H1 (cell line): ENCODE measurements around the gene CCS. TPM values are rescaled to one million over a fixed set of nuclear protein-coding genes. Genes with fewer than 3 reads are reported as not detected.

Experiments used
- CTCF ChIA-PET: fragments of 300-600 bp; sonication (Branson Sonifier 250); formaldehyde crosslinking; loops from one replicate; lab custom pipeline; 2021; ENCODE audit not compliant: partially characterized antibody; lab: Charles Lee
- POLR2A ChIA-PET: fragments of 300-600 bp; sonication (Branson Sonifier 250); formaldehyde crosslinking; loops from one replicate; lab custom pipeline; 2021; ENCODE audit warnings: inconsistent platforms; ENCODE audit not compliant: partially characterized antibody; lab: Charles Lee
- DNase-seq, 2 experiments: peaks; one replicate each; pipeline versions ENCODE4 v3.0.0 to v3.0.0-alpha.2; 2010 to 2022; ENCODE audit warnings: low spot score in 2 of 2, low read depth in 1 of 2, mixed read lengths in 1 of 2
- FAIRE-seq: peaks from 2 replicates; lab custom pipeline; 2011; peaks lifted over from hg19 to GRCh38; lab: Jason Lieb, UNC
- H2AFZ ChIP-seq: 2 replicates; pipeline ENCODE4 v1.8.1; 2012; ENCODE audit warnings: low read length, inconsistent platforms
- H2AK5ac ChIP-seq: 2 replicates; pipeline ENCODE4 v1.6.1; 2013; ENCODE audit warnings: low read depth, low read length
- H2BK120ac ChIP-seq: replicated peaks from 2 replicates; pipeline ENCODE3; 2013; ENCODE audit warnings: low read depth, low read length, inconsistent platforms
- H2BK12ac ChIP-seq: 2 replicates; pipeline ENCODE4 v1.6.1; 2013; ENCODE audit warnings: low read depth, low read length
- H2BK15ac ChIP-seq: 2 replicates; pipeline ENCODE4 v1.6.1; 2013; ENCODE audit warnings: low read length
- H2BK20ac ChIP-seq: 2 replicates; pipeline ENCODE4 v1.6.1; 2013; ENCODE audit warnings: low read length
- H2BK5ac ChIP-seq: 2 replicates; pipeline ENCODE4 v1.6.1; 2013; ENCODE audit warnings: low read depth, low read length
- H3K14ac ChIP-seq: 2 replicates; pipeline ENCODE4 v1.6.1; 2013; ENCODE audit warnings: inconsistent platforms; ENCODE audit not compliant: insufficient read length
- H3K18ac ChIP-seq: 2 replicates; pipeline ENCODE4 v1.6.1; 2013; ENCODE audit warnings: low read length; ENCODE audit errors: extremely low read depth
- H3K23ac ChIP-seq: 2 replicates; pipeline ENCODE4 v1.6.1; 2013; ENCODE audit warnings: inconsistent platforms; ENCODE audit not compliant: insufficient read length
- H3K23me2 ChIP-seq: 2 replicates; pipeline ENCODE4 v1.6.1; 2013; ENCODE audit warnings: low read depth, low read length
- H3K27ac ChIP-seq: 2 replicates; pipeline ENCODE4 v1.6.1; 2011; ENCODE audit warnings: low read depth, low read length, inconsistent platforms
- H3K27me3 ChIP-seq, 4 experiments: replicated peaks in 1 of 4; 1 replicate in 1 of 4; 2 replicates in 3 of 4; pipeline versions ENCODE4 v1.6.1 to v1.8.1; 2011 to 2013; ENCODE audit warnings: low read length in 3 of 4, mild to moderate bottlenecking in 3 of 4, inconsistent platforms in 2 of 4, mixed read lengths in 2 of 4, moderate library complexity in 1 of 4; ENCODE audit not compliant: control insufficient read depth in 3 of 4, insufficient read depth in 3 of 4; ENCODE audit errors: extremely low read depth in 1 of 4
- H3K36me3 ChIP-seq, 4 experiments: 2 replicates each; pipeline versions ENCODE4 v1.6.1 to v1.8.1; 2011 to 2013; ENCODE audit warnings: mild to moderate bottlenecking in 4 of 4, low read length in 3 of 4, moderate library complexity in 2 of 4, control low read depth in 1 of 4, inconsistent platforms in 1 of 4; ENCODE audit not compliant: insufficient read depth in 4 of 4, control insufficient read depth in 2 of 4
- H3K4ac ChIP-seq: replicated peaks from 2 replicates; pipeline ENCODE3; 2013; ENCODE audit warnings: low read length, low read depth, mixed read lengths, inconsistent platforms; ENCODE audit not compliant: insufficient read length
- H3K4me1 ChIP-seq, 4 experiments: replicated peaks in 1 of 4; 1 replicate in 1 of 4; 2 replicates in 3 of 4; pipeline versions ENCODE4 v1.6.1 to v1.8.1; 2011 to 2013; ENCODE audit warnings: low read length in 3 of 4, inconsistent platforms in 2 of 4, mixed read lengths in 1 of 4; ENCODE audit not compliant: insufficient read depth in 4 of 4, control insufficient read depth in 3 of 4
- H3K4me2 ChIP-seq, 2 experiments: 2 replicates each; pipeline versions ENCODE4 v1.6.1 to v1.8.1; 2011 to 2013; ENCODE audit warnings: low read depth in 2 of 2, low read length in 2 of 2, control low read depth in 1 of 2, inconsistent platforms in 1 of 2, mild to moderate bottlenecking in 1 of 2; ENCODE audit not compliant: insufficient read depth in 1 of 2
- H3K4me3 ChIP-seq, 4 experiments: fragments of 200-600, 300-600 bp in 1 of 4; sonication (generic), shearing (Covaris generic), sonication (Bioruptor Twin) in 1 of 4; 2 replicates each; pipeline versions ENCODE4 v1.5.1 to v1.8.1; 2011 to 2016; ENCODE audit warnings: low read length in 4 of 4, low read depth in 3 of 4, control low read depth in 2 of 4, inconsistent platforms in 2 of 4, mild to moderate bottlenecking in 2 of 4, mixed read lengths in 1 of 4, moderate library complexity in 1 of 4; ENCODE audit not compliant: insufficient read depth in 2 of 4; ENCODE audit errors: extremely low read depth in 1 of 4
- H3K56ac ChIP-seq: replicated peaks from 2 replicates; pipeline ENCODE3; 2013; ENCODE audit warnings: low read depth, mild to moderate bottlenecking, mixed read lengths, low read length, inconsistent platforms; ENCODE audit not compliant: insufficient read length
- H3K79me1 ChIP-seq: 2 replicates; pipeline ENCODE4 v1.6.1; 2013; ENCODE audit warnings: low read depth, low read length, control low read depth
- H3K79me2 ChIP-seq, 2 experiments: 2 replicates each; pipeline versions ENCODE4 v1.6.1 to v1.8.1; 2012 to 2013; ENCODE audit warnings: low read length in 2 of 2, mild to moderate bottlenecking in 2 of 2, inconsistent platforms in 1 of 2; ENCODE audit not compliant: insufficient read depth in 2 of 2, control insufficient read depth in 1 of 2
- H3K9ac ChIP-seq, 4 experiments: replicated peaks in 1 of 4; 1 replicate in 1 of 4; 2 replicates in 3 of 4; pipeline versions ENCODE4 v1.6.1 to v1.8.1; 2011 to 2013; ENCODE audit warnings: low read depth in 3 of 4, low read length in 3 of 4, control low read depth in 2 of 4, mild to moderate bottlenecking in 2 of 4, moderate library complexity in 2 of 4, inconsistent platforms in 1 of 4; ENCODE audit errors: extremely low read depth in 1 of 4
- H3K9me3 ChIP-seq, 2 experiments: 2 replicates each; pipeline versions ENCODE4 v1.6.1 to v1.8.1; 2012 to 2013; ENCODE audit warnings: mild to moderate bottlenecking in 2 of 2, moderate library complexity in 2 of 2, control low read depth in 1 of 2, inconsistent platforms in 1 of 2, low read depth in 1 of 2, low read length in 1 of 2, mixed read lengths in 1 of 2; ENCODE audit not compliant: insufficient read depth in 2 of 2
- H4K20me1 ChIP-seq, 2 experiments: replicated peaks in 1 of 2; 2 replicates each; pipeline versions ENCODE3 to v1.8.1; 2011 to 2013; ENCODE audit warnings: inconsistent platforms in 2 of 2, low read length in 2 of 2, mild to moderate bottlenecking in 1 of 2; ENCODE audit not compliant: insufficient read depth in 2 of 2, control insufficient read depth in 1 of 2
- H4K5ac ChIP-seq: 2 replicates; pipeline ENCODE4 v1.6.1; 2013; ENCODE audit warnings: low read length, low read depth, mixed read lengths, inconsistent platforms; ENCODE audit not compliant: insufficient read length
- H4K8ac ChIP-seq: 2 replicates; pipeline ENCODE4 v1.8.0; 2013; ENCODE audit warnings: mild to moderate bottlenecking, moderate library complexity, low read length, inconsistent platforms; ENCODE audit not compliant: insufficient read depth; ENCODE audit errors: extremely low read depth
- H4K91ac ChIP-seq: replicated peaks from 2 replicates; pipeline ENCODE3; 2013; ENCODE audit warnings: low read length, mixed read lengths, inconsistent platforms; ENCODE audit not compliant: insufficient read length
- EGR1 ChIP-seq: IDR thresholded peaks from 2 replicates; pipeline ENCODE4 v1.6.1; 2011; ENCODE audit warnings: low read depth, low read length, borderline replicate concordance
- POLR2A ChIP-seq, 2 experiments: IDR thresholded peaks; 1 replicate in 1 of 2; 2 replicates in 1 of 2; pipeline ENCODE4 v1.6.1; 2011; ENCODE audit warnings: low read depth in 2 of 2, low read length in 2 of 2, mild to moderate bottlenecking in 2 of 2; ENCODE audit errors: control extremely low read depth in 1 of 2
- whole genome bisulfite sequencing, 2 experiments: shearing (Covaris generic) in 1 of 2; methylation state at CpG; one replicate each; pipeline versions ENCODE4 v1.1.6 to v1.1.7; 2013 to 2015; ENCODE audit warnings: low lambda C conversion rate in 2 of 2, mixed read lengths in 2 of 2, inconsistent platforms in 1 of 2, low coverage in 1 of 2, missing lambda C conversion rate in 1 of 2; ENCODE audit not compliant: insufficient replicate concordance in 2 of 2, insufficient coverage in 1 of 2, insufficient read length in 1 of 2; ENCODE audit errors: extremely low coverage in 1 of 2, missing lambda C conversion rate in 1 of 2; 5-methylcytosine and 5-hydroxymethylcytosine counted together
- polyA plus RNA-seq, 7 experiments: library from polyadenylated mRNA; depleted of rRNA in 3 of 7; stranded (reverse) in 5 of 7; unstranded in 2 of 7; fragments of >200 nt in 5 of 7; fragments of 200-250 nt in 2 of 7; gene quantifications; 1 replicate in 5 of 7; 2 replicates in 1 of 7; 4 replicates in 1 of 7; pipeline versions ENCODE4 v1.2.1 to v1.2.3, GENCODE V29; 2011 to 2013; ENCODE audit warnings: missing spikeins in 2 of 7, mixed read lengths in 2 of 7
- total RNA-seq: library from RNA; stranded (reverse); fragmentation: NEBNext Ultra II Directional; extraction: Animal tissue kit (Norgen Biotek cat#: 25700); gene quantifications from 2 replicates; pipeline ENCODE4 v1.2.1, GENCODE V29; 2021

The CCS gene
- total and polyA plus RNA-seq, 2 of the 8 experiments (the other 6 are each of a cell fraction or from before 2014, with no cell fraction given): 37.1 to 37.7 TPM

- Histone ChIP-seq H2BK15ac (no peak overlapping the region), H2AK5ac (no peak overlapping the region), H2BK120ac (no peak overlapping the region), H3K79me2 (no peaks in the 10 kb centered on the region), H3K4me3 (no peak overlapping the region), H3K14ac (no peak overlapping the region), H3K36me3 (peaks cover 14 to 35% (median 23%) of the 10 kb centered on the region in 4 experiments; a peak in 7 of 8 replicates), H4K5ac (no peak overlapping the region), H3K23ac (no peak overlapping the region), H3K23me2 (no peaks in the 10 kb centered on the region), H2BK20ac (no peak overlapping the region), H4K20me1 (peaks cover 0 to 4% of the 10 kb centered on the region in 2 experiments), H3K27me3 (no peaks in the 10 kb centered on the region), H4K91ac (no peak overlapping the region), H3K4me2 (no peak overlapping the region), H2BK12ac (no peak overlapping the region), H3K27ac (no peak overlapping the region), H3K56ac (no peak overlapping the region), H3K9ac (no peak overlapping the region), H2BK5ac (no peak overlapping the region), H3K79me1 (peaks cover 3% of the 10 kb centered on the region; the same call in 1 of the 2 replicates), H2AFZ (no peak overlapping the region), H3K9me3 (no peaks in the 10 kb centered on the region), H3K18ac (no peak overlapping the region), H3K4ac (no peak overlapping the region), H4K8ac (no peak overlapping the region), H3K4me1 (no peaks in the 10 kb centered on the region)
- DNase-seq: no peak
- 95% methylated on average over 4 of the region's 4 CpGs; no CpG with 5 or more reads in 1 of the 2 experiments for WGBS, 2 experiments
- CTCF ChIA-PET: interaction anchor here (0.6 to 1.9 kb wide), 4 partner anchors 9 to 59 kb away, joined by 3 to 8 read pairs (median 6); no protein-coding TSS in a partner anchor
- no peak for FAIRE-seq
- POLR2A ChIA-PET: interaction anchor here (65.3 kb wide), 1 partner anchor 42 kb away, joined by 2165 read pairs; the partner anchor contains the start of genes RBM14 and RBM4
- TF ChIP-seq EGR1 (no peak), POLR2A (IDR thresholded peaks at IDR 0.05; ENCODE audit: control extremely low read depth in 1 of 2, low read depth in 2 of 2, low read length in 2 of 2) (no peak)
Measured at GRCh38 chr11:66600631-66601233, 7.7 kb downstream of the CCS start.
